Mesendoderm (in vitro differentiated cells): ENCODE data around the gene TACR1.

ENCODE experiments used
- DNase-seq: peaks from one replicate; pipeline ENCODE4 v3.0.0; 2013
- H2AK5ac ChIP-seq: 2 replicates; pipeline ENCODE4 v1.6.1; 2013; ENCODE audit warnings: low read length, inconsistent platforms
- H2BK120ac ChIP-seq: 2 replicates; pipeline ENCODE4 v1.6.1; 2013; ENCODE audit warnings: low read depth, mild to moderate bottlenecking, low read length, moderate library complexity, mixed read lengths
- H2BK15ac ChIP-seq: replicated peaks from 2 replicates; pipeline ENCODE4 v1.6.1; 2013; ENCODE audit warnings: low read depth, mild to moderate bottlenecking, moderate library complexity
- H2BK5ac ChIP-seq: 2 replicates; pipeline ENCODE4 v1.6.1; 2013; ENCODE audit warnings: low read length, inconsistent platforms
- H3K18ac ChIP-seq: 2 replicates; pipeline ENCODE4 v1.6.1; 2013; ENCODE audit warnings: mild to moderate bottlenecking, low read length, mixed read lengths
- H3K23ac ChIP-seq: one replicate; pipeline ENCODE4 v1.6.1; 2013; ENCODE audit warnings: low read length
- H3K27ac ChIP-seq: 2 replicates; pipeline ENCODE4 v1.5.1; 2013; ENCODE audit warnings: low read depth, mild to moderate bottlenecking, inconsistent platforms, low read length, moderate library complexity
- H3K27me3 ChIP-seq: 2 replicates; pipeline ENCODE4 v1.6.1; 2013; ENCODE audit warnings: low read length, control low read depth, mild to moderate bottlenecking, inconsistent platforms; ENCODE audit not compliant: insufficient read depth, poor library complexity
- H3K36me3 ChIP-seq: 2 replicates; pipeline ENCODE4 v1.6.1; 2013; ENCODE audit warnings: low read length, inconsistent platforms; ENCODE audit not compliant: control insufficient read depth, insufficient read depth
- H3K4ac ChIP-seq: one replicate; pipeline ENCODE4 v1.6.1; 2013; ENCODE audit warnings: low read depth, mild to moderate bottlenecking, low read length, moderate library complexity
- H3K4me1 ChIP-seq: 2 replicates; pipeline ENCODE4 v1.6.1; 2013; ENCODE audit warnings: low read depth, low read length, inconsistent platforms; ENCODE audit not compliant: control insufficient read depth
- H3K4me2 ChIP-seq: 2 replicates; pipeline ENCODE4 v1.6.1; 2013; ENCODE audit warnings: low read length
- H3K4me3 ChIP-seq: 2 replicates; pipeline ENCODE4 v1.5.1; 2013; ENCODE audit warnings: mild to moderate bottlenecking, low read length
- H3K56ac ChIP-seq: one replicate; pipeline ENCODE4 v1.6.1; 2013; ENCODE audit warnings: low read length
- H3K79me1 ChIP-seq: 2 replicates; pipeline ENCODE4 v1.6.1; 2013; ENCODE audit warnings: low read length, inconsistent platforms
- H3K79me2 ChIP-seq: 2 replicates; pipeline ENCODE4 v1.6.1; 2013; ENCODE audit warnings: mild to moderate bottlenecking, low read length; ENCODE audit not compliant: control insufficient read depth, insufficient read depth
- H3K9ac ChIP-seq: 2 replicates; pipeline ENCODE4 v1.6.1; 2013; ENCODE audit warnings: low read length, inconsistent platforms
- H4K5ac ChIP-seq: one replicate; pipeline ENCODE4 v1.6.1; 2013; ENCODE audit warnings: low read length
- H4K8ac ChIP-seq: one replicate; pipeline ENCODE4 v1.6.1; 2013; ENCODE audit warnings: low read depth, mild to moderate bottlenecking, control low read depth, low read length, moderate library complexity
- WGBS: extraction: QIAGEN DNeasy Blood & Tissue Kit; methylation state at CpG from one replicate; pipeline ENCODE4 v1.1.7; 2013; ENCODE audit warnings: low lambda C conversion rate, missing lambda C conversion rate; ENCODE audit not compliant: insufficient coverage; ENCODE audit errors: extremely low coverage; 5-methylcytosine and 5-hydroxymethylcytosine counted together

TACR1 gene

GRCh38 chr2:75094405-75094804 is 104.9 kb downstream of the TACR1 start:
- no peak overlapping the region for H3K4ac ChIP-seq
- no peak overlapping the region for H3K4me3 ChIP-seq
- H3K27ac ChIP-seq, result no peak overlapping the region
- H4K5ac ChIP-seq, result no peak overlapping the region
- no peaks in the 10 kb centered on the region for H3K4me1 ChIP-seq
- no peak overlapping the region for H2AK5ac ChIP-seq
- no peak overlapping the region for H2BK5ac ChIP-seq
- H4K8ac ChIP-seq, result no peak overlapping the region
- H3K56ac ChIP-seq, result no peak overlapping the region
- H3K79me1 ChIP-seq, result no peaks in the 10 kb centered on the region
- H3K4me2 ChIP-seq, result no peak overlapping the region
- no peak overlapping the region for H2BK120ac ChIP-seq
- H3K23ac ChIP-seq, result no peak overlapping the region
- no peaks in the 10 kb centered on the region for H3K79me2 ChIP-seq
- no peaks in the 10 kb centered on the region for H3K27me3 ChIP-seq
- WGBS, result no CpG with 5 or more reads among the region's 1 CpG
- DNase-seq, result no peak
- no peak overlapping the region for H3K18ac ChIP-seq
- no peak overlapping the region for H2BK15ac ChIP-seq
- H3K9ac ChIP-seq, result no peak overlapping the region
- H3K36me3 ChIP-seq, result no peaks in the 10 kb centered on the region

GRCh38 chr2:75090770-75091515 is 108.4 kb downstream of the TACR1 start:
- Histone ChIP-seq H3K27ac (no peak overlapping the region), H2BK120ac (no peak overlapping the region), H3K4me1 (no peaks in the 10 kb centered on the region), H3K27me3 (no peaks in the 10 kb centered on the region), H3K56ac (no peak overlapping the region), H2AK5ac (no peak overlapping the region), H3K18ac (no peak overlapping the region), H3K4me2 (no peak overlapping the region), H3K36me3 (no peaks in the 10 kb centered on the region), H4K8ac (no peak overlapping the region), H3K9ac (no peak overlapping the region), H3K23ac (no peak overlapping the region), H3K4me3 (no peak overlapping the region), H4K5ac (no peak overlapping the region), H3K79me2 (no peaks in the 10 kb centered on the region), H3K79me1 (no peaks in the 10 kb centered on the region), H3K4ac (no peak overlapping the region), H2BK5ac (no peak overlapping the region), H2BK15ac (no peak overlapping the region)
- DNase-seq, result peak; percentile 22
- no CpG with 5 or more reads among the region's 5 CpGs for WGBS

GRCh38 chr2:75089471-75089870 is 109.8 kb downstream of the TACR1 start:
- DNase-seq, result no peak
- Histone ChIP-seq H3K4me3 (no peak overlapping the region), H3K56ac (no peak overlapping the region), H3K18ac (no peak overlapping the region), H3K9ac (no peak overlapping the region), H3K4me1 (no peaks in the 10 kb centered on the region), H2BK120ac (no peak overlapping the region), H3K27me3 (no peaks in the 10 kb centered on the region), H3K23ac (no peak overlapping the region), H2AK5ac (no peak overlapping the region), H4K5ac (no peak overlapping the region), H3K36me3 (no peaks in the 10 kb centered on the region), H2BK15ac (no peak overlapping the region), H3K79me2 (no peaks in the 10 kb centered on the region), H3K27ac (no peak overlapping the region), H2BK5ac (no peak overlapping the region), H3K4me2 (no peak overlapping the region), H3K4ac (no peak overlapping the region), H3K79me1 (no peaks in the 10 kb centered on the region), H4K8ac (no peak overlapping the region)
- no CpG with 5 or more reads among the region's 3 CpGs for WGBS

GRCh38 chr2:75088791-75089190 is 110.5 kb downstream of the TACR1 start:
- Histone ChIP-seq H2BK15ac (no peak overlapping the region), H3K36me3 (no peaks in the 10 kb centered on the region), H2BK120ac (no peak overlapping the region), H3K79me1 (no peaks in the 10 kb centered on the region), H3K23ac (no peak overlapping the region), H3K9ac (no peak overlapping the region), H3K79me2 (no peaks in the 10 kb centered on the region), H4K5ac (no peak overlapping the region), H3K4me3 (no peak overlapping the region), H4K8ac (no peak overlapping the region), H3K27ac (no peak overlapping the region), H3K4me2 (no peak overlapping the region), H3K56ac (no peak overlapping the region), H3K27me3 (no peaks in the 10 kb centered on the region), H3K4ac (no peak overlapping the region), H2AK5ac (no peak overlapping the region), H2BK5ac (no peak overlapping the region), H3K4me1 (no peaks in the 10 kb centered on the region), H3K18ac (no peak overlapping the region)
- no CpG with 5 or more reads among the region's 3 CpGs for WGBS
- DNase-seq, result no peak

- no peak overlapping the region for H3K4ac ChIP-seq
- WGBS, result no CpG with 5 or more reads among the region's 2 CpGs
- no peak overlapping the region for H3K4me2 ChIP-seq
- H3K9ac ChIP-seq, result no peak overlapping the region
- H3K4me1 ChIP-seq, result no peaks in the 10 kb centered on the region
- no peak overlapping the region for H4K8ac ChIP-seq
- no peak overlapping the region for H2BK120ac ChIP-seq
- no peaks in the 10 kb centered on the region for H3K79me1 ChIP-seq
- H3K27me3 ChIP-seq, result no peaks in the 10 kb centered on the region
- no peak overlapping the region for H2BK5ac ChIP-seq
- H2AK5ac ChIP-seq, result no peak overlapping the region
- DNase-seq, result no peak
- no peak overlapping the region for H3K18ac ChIP-seq
- no peaks in the 10 kb centered on the region for H3K79me2 ChIP-seq
- no peak overlapping the region for H3K27ac ChIP-seq
- no peaks in the 10 kb centered on the region for H3K36me3 ChIP-seq
- H3K23ac ChIP-seq, result no peak overlapping the region
- H3K4me3 ChIP-seq, result no peak overlapping the region
- no peak overlapping the region for H3K56ac ChIP-seq
- H4K5ac ChIP-seq, result no peak overlapping the region
- H2BK15ac ChIP-seq, result no peak overlapping the region
Observed at GRCh38 chr2:75087736-75088135, 111.6 kb downstream of the TACR1 start.

- WGBS, result no CpG with 5 or more reads among the region's 1 CpG
- Histone ChIP-seq H3K79me1 (no peaks in the 10 kb centered on the region), H4K8ac (no peak overlapping the region), H3K9ac (no peak overlapping the region), H3K27me3 (no peaks in the 10 kb centered on the region), H4K5ac (no peak overlapping the region), H3K56ac (no peak overlapping the region), H2AK5ac (no peak overlapping the region), H2BK15ac (no peak overlapping the region), H3K18ac (no peak overlapping the region), H3K4me3 (no peak overlapping the region), H3K4me1 (no peaks in the 10 kb centered on the region), H3K79me2 (no peaks in the 10 kb centered on the region), H3K4ac (no peak overlapping the region), H2BK5ac (no peak overlapping the region), H3K27ac (no peak overlapping the region), H3K36me3 (no peaks in the 10 kb centered on the region), H2BK120ac (no peak overlapping the region), H3K4me2 (no peak overlapping the region), H3K23ac (no peak overlapping the region)
- DNase-seq, result no peak
Observed at GRCh38 chr2:75079575-75079974, 119.7 kb downstream of the TACR1 start.
